Stimulated activated naive B cell treated with anti-CD40 and anti-IgM and Interleukin-4, amounts not matched to agents 10 μg/mL and 1 μg/mL and 100 μg/mL, for 72 hours (primary cell): ENCODE data around the gene SSTR5.
"Not testable (repeated sequence)": the region's sequence is repeated elsewhere in the genome, so short reads cannot be mapped to it uniquely, and the experiment has no call there.

ENCODE experiments used
- ATAC-seq, 2 donors: fragments of 150-1000 bp; cut with Tn5 transposase; replicated peaks; 2 replicates each; pipeline ENCODE4 v1.10.0; 2021; ENCODE audit warnings: moderate library complexity in 1 of 2
- DNase-seq: peaks from one replicate; pipeline ENCODE4 v3.0.0; 2021
- H3K27ac Mint-ChIP-seq: one replicate; pipeline ENCODE4 v1.8.0; 2022; ENCODE audit warnings: mild to moderate bottlenecking, mixed read lengths
- H3K27me3 Mint-ChIP-seq, 2 donors: one replicate each; pipeline ENCODE4 v1.8.0; 2022; ENCODE audit warnings: mixed read lengths in 2 of 2
- H3K36me3 Mint-ChIP-seq, 2 donors: one replicate each; pipeline ENCODE4 v1.8.0; 2022; ENCODE audit warnings: mixed read lengths in 2 of 2, mild to moderate bottlenecking in 1 of 2
- H3K4me1 Mint-ChIP-seq, 2 donors: one replicate each; pipeline ENCODE4 v1.8.0; 2022; ENCODE audit warnings: mixed read lengths in 2 of 2, mild to moderate bottlenecking in 1 of 2
- H3K4me3 Mint-ChIP-seq, 2 donors: one replicate each; pipeline ENCODE4 v1.8.0; 2022; ENCODE audit warnings: mild to moderate bottlenecking in 2 of 2, mixed read lengths in 2 of 2, moderate library complexity in 1 of 2
- H3K9me3 Mint-ChIP-seq, 2 donors: one replicate each; pipeline ENCODE4 v1.8.0; 2022; ENCODE audit warnings: mixed read lengths in 2 of 2, mild to moderate bottlenecking in 1 of 2

The SSTR5 gene

GRCh38 chr16:1072526-1073261, at the start of gene SSTR5:
TSS of gene SSTR5 (plus strand) at chr16:1072747. CDS start at chr16:1078869, 6,122 bp downstream.
- peaks cover 1 to 2% of the 10 kb centered on the region in 2 donors for H3K36me3 Mint-ChIP-seq
- peaks cover under 1 to 2% of the 10 kb centered on the region in 2 donors for H3K4me1 Mint-ChIP-seq
- H3K27me3 Mint-ChIP-seq = peaks cover 40 to 70% of the 10 kb centered on the region in 2 donors
- H3K27ac Mint-ChIP-seq = no peak within 1 kb of the TSS
- H3K9me3 Mint-ChIP-seq = peaks cover 0 to 1% of the 10 kb centered on the region in 2 donors
- no peak for ATAC-seq
- no peak within 1 kb of the TSS for H3K4me3 Mint-ChIP-seq
- DNase-seq = no peak

DNA sequence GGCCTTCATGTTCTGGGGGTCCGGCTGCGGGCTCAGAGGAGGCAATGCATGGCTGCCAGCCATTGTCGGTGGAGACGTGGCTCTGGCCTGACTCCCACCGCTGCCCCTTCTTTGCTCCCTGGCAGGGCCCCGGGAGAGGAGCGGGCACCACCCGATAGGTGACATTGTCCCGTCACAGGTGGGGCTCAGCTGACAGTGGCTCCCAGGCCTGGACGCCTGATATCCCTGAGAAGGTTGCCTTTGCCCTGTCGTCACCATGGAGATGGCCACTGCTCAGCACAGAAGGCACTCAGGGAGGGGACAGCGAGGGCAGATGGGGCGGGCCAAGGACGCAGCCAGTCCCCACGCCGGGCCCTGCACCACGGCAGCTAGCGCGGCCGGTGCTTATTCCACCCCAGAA, 48.4 kb upstream of the SSTR5 start:
- no peak for ATAC-seq
- Mint-ChIP-seq H3K4me3 (no peak overlapping the region), H3K36me3 (no peaks in the 10 kb centered on the region), H3K4me1 (no peaks in the 10 kb centered on the region), H3K27me3 (peaks cover 7 to 10% of the 10 kb centered on the region in 2 donors), H3K27ac (no peak overlapping the region), H3K9me3 (no peaks in the 10 kb centered on the region)
- DNase-seq = no peak

DNA sequence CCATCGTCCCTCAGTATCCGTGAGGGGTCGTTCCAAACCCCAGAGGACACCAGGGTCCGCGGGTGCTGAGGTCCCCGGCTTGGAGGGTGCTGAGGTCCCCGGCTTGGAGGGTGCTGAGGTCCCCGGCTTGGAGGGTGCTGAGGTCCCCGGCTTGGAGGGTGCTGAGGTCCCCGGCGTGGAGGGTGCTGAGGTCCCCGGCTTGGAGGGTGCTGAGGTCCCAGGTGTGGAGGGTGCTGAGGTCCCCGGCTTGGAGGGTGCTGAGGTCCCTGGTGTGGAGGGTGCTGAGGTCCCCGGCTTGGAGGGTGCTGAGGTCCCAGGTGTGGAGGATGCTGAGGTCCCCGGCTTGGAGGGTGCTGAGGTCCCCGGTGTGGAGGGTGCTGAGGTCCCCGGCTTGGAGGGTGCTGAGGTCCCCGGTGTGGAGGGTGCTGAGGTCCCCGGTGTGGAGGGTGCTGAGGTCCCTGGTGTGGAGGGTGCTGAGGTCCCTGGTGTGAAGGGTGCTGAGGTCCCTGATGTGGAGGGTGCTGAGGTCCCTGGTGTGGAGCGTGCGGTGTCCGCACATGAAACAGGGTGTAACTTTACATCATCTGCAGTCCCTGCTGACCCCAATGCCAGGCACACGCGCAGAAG, 47.3 kb upstream of the SSTR5 start:
- H3K4me1 Mint-ChIP-seq, ATAC-seq, H3K4me3 Mint-ChIP-seq, H3K36me3 Mint-ChIP-seq, DNase-seq, H3K27ac Mint-ChIP-seq, H3K9me3 Mint-ChIP-seq: not testable (repeated sequence)
- peaks cover 13 to 14% of the 10 kb centered on the region in 2 donors for H3K27me3 Mint-ChIP-seq

DNA sequence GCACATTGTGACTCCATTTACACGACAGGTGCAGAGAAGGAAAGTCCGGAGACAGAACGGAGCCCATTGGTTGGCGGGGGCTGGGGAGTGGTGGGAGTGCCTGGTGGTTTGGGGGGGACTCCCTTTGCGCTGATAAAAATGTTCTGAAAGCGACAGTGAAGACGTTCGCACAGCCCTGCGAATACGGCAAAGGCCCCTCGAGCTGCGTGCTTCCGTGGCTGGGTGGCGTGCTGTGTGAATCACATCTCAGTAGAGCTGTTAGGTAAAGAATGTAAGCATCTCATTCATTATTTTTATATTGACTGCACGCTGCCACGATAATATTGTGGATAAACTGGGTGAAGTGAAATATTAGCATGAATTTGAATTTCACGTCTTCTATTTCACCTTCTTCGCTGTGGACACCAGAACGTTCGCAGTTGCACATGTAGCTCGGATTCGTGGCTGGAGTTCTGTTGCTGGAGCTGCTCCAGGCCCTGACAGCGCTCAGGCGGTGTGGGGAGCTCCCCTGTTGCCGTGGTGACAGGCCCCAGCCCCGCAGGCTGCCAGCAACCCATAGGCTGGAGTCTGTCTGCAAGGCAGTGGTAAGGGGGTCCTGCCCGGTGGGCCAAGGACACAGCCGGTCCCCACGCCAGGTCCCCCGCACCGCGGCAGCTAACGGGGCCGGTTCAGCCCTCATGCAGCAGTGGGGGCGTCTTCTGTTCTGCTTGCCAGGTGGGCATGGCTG, 46.3 kb upstream of the SSTR5 start:
- Mint-ChIP-seq H3K27me3 (peaks cover 13 to 14% of the 10 kb centered on the region in 2 donors), H3K9me3 (no peaks in the 10 kb centered on the region), H3K36me3 (no peaks in the 10 kb centered on the region), H3K4me3 (no peak overlapping the region), H3K4me1 (peaks cover 0 to 2% of the 10 kb centered on the region in 2 donors), H3K27ac (peak overlapping the region; percentile 28)
- DNase-seq = no peak
- no peak for ATAC-seq

DNA sequence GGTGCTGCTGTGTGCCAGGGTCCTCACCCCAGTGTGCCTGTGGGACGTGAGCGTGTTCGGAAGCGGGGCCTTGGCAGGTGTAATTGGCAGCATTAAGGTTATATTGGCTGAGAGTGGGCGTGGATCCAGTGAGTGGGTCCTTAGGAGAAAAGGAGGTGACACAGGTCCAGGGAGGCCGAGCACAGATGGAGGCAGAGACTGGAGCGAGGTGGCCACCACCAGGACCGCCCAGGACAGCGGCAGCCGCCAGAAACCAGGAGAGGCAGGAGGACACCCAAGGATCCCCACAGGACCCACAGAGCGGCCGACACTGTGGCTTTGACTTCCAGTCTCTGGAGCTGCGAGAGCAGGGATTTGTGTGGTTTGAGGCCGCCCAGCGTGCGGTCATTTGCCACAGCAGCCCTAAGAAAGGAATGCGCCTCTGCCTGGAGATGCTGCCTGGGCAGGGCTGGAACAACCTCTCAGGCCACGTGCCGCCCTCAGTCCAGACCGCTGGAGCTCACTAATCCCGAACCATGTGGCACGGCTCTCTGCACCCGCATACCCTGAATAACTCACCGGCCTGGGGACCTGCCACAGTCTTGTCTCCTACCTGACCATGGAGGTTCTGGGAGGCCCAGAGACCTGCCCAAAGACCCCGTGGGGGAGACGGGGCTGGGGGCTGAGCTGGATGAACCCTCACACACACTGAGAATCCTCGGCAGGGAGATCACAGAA, 45.6 kb upstream of the SSTR5 start:
- ATAC-seq (no peak), DNase-seq (no peak)
- no peak overlapping the region for H3K4me3 Mint-ChIP-seq
- peaks cover 0 to 2% of the 10 kb centered on the region in 2 donors for H3K4me1 Mint-ChIP-seq
- peak overlapping the region; percentile 28 for H3K27ac Mint-ChIP-seq
- no peaks in the 10 kb centered on the region for H3K9me3 Mint-ChIP-seq
- no peaks in the 10 kb centered on the region for H3K36me3 Mint-ChIP-seq
- H3K27me3 Mint-ChIP-seq = peaks cover 13 to 14% of the 10 kb centered on the region in 2 donors

DNA sequence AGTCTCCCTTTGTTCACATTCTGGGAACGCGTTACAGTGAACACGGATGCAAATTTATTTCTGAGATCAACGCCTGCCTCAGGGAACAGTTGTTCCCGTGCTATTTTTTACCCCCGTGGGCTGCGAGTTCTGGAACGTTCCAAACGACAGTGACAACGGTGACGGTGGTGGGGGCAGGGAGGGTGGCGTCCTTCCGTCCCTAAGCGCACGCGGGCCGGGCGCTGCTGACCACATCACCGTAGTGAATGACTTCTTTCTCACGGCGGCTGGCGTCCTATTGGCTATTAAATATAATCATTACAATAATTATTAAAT, 45.1 kb upstream of the SSTR5 start:
- DNase-seq (no peak), ATAC-seq (no peak)
- Mint-ChIP-seq H3K4me1 (peaks cover 0 to 2% of the 10 kb centered on the region in 2 donors), H3K36me3 (no peaks in the 10 kb centered on the region), H3K27ac (no peak overlapping the region), H3K9me3 (no peaks in the 10 kb centered on the region), H3K27me3 (peaks cover 8 to 14% of the 10 kb centered on the region in 2 donors), H3K4me3 (no peak overlapping the region)

DNA sequence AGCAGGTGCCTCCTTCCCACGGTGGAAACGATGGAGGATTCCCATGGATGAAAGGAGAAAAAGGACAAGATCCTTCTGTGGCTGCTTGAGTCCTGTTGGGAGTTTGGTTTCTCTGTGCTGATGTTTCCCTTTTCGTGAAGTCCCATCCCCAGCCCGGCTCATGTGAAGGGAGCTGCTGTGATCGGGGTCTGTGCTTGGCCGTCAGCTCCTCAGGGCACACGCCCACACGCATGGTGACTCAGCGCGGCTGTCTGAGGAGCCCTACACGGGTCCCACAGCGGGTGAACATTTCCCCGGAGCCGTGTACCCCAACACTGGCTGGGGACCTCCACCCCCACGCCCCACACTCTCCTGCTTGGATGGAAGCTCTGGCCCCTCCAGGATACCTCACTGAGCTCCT, 44.5 kb upstream of the SSTR5 start:
- no peak overlapping the region for H3K4me3 Mint-ChIP-seq
- H3K36me3 Mint-ChIP-seq = no peaks in the 10 kb centered on the region
- H3K27me3 Mint-ChIP-seq = peaks cover 7 to 14% of the 10 kb centered on the region in 2 donors
- peaks cover 0 to 2% of the 10 kb centered on the region in 2 donors for H3K4me1 Mint-ChIP-seq
- H3K9me3 Mint-ChIP-seq = no peaks in the 10 kb centered on the region
- ATAC-seq = no peak
- no peak for DNase-seq
- no peak overlapping the region for H3K27ac Mint-ChIP-seq

DNA sequence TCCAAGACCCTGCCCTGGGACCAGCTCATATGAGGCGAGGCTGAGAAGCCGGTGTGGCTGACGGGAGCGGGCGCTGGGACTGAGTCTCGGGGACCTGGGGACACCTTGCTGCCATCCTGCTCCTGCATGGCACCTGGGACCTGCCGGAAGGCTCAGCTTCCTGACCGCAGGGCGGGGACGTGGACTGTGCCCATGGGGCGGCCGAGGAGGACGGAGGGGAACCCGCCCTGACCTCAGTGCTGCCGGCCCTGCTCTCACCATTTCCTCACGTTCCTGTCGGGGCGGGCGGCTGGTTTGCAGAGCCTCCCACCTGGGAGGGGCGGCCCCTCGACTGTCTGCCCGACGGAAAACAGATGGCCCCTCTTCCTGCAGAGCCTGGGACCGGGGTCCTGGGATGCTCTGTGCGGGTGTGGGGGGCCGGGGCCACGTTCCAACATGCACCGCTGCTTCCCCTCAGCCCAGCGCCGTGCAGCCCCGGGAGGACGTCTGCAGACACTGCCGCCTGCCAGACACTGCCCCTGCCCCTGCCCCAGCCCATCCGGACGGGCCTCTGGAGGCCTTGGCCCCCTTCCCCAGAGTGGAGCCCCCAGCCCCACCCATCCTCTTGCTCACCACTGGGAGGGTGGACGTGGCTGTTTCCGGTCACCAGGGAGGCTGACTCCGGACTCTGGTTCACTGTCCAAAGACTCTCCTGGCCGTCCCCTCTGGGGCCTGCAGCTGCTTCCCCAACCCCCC, 43.9 kb upstream of the SSTR5 start:
- H3K36me3 Mint-ChIP-seq = no peaks in the 10 kb centered on the region
- no peak for ATAC-seq
- peaks cover 0 to 2% of the 10 kb centered on the region in 2 donors for H3K4me1 Mint-ChIP-seq
- H3K9me3 Mint-ChIP-seq = no peaks in the 10 kb centered on the region
- H3K27me3 Mint-ChIP-seq = peaks cover 7 to 14% of the 10 kb centered on the region in 2 donors
- H3K27ac Mint-ChIP-seq = no peak overlapping the region
- no peak for DNase-seq
- H3K4me3 Mint-ChIP-seq = no peak overlapping the region

DNA sequence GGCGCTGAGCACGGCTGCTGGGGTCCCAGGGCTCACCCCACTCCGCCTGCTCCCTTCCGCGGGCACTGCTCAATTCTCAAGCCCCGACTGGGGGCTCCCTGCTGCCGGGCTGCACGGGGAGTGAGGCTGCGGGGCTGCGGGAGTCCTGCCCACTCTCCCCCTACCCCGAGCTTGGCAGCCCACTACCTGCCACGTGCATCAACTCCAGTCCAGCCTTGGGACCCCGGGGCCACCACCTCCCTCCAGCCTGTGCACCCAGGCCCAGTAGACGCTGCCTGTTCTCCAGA, 43.3 kb upstream of the SSTR5 start:
- Mint-ChIP-seq H3K27ac (no peak overlapping the region), H3K27me3 (peaks cover 7 to 14% of the 10 kb centered on the region in 2 donors), H3K4me3 (no peak overlapping the region), H3K36me3 (no peaks in the 10 kb centered on the region), H3K4me1 (peaks cover 0 to 2% of the 10 kb centered on the region in 2 donors), H3K9me3 (no peaks in the 10 kb centered on the region)
- DNase-seq (no peak), ATAC-seq (no peak)

DNA sequence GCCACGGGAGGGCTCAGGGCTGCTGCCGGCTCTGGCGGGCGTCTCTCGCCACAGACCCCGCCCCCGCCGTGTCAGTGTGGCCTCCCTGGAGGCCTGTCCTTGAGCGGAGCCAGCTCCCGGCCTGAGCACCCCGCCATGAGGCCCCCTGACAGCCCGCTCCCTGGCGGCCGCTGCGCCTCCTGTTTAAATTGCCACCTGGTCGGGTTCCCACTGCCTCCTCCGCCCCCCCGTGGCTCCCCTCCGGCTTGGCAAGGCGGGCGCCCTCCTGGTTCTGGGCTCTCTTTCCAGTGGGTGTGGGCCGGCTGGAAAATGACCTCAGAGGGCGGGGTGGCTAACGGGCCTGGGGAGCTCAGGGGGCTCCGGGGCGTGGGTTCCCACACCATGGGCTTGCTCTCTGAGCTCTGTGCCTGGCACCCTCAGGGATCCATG, 42.1 kb upstream of the SSTR5 start:
- Mint-ChIP-seq H3K36me3 (no peaks in the 10 kb centered on the region), H3K4me1 (peaks cover 0 to 2% of the 10 kb centered on the region in 2 donors), H3K27ac (no peak overlapping the region), H3K4me3 (no peak overlapping the region), H3K9me3 (no peaks in the 10 kb centered on the region), H3K27me3 (peaks cover 7 to 14% of the 10 kb centered on the region in 2 donors)
- ATAC-seq (no peak), DNase-seq (no peak)

GRCh38 chr16:1031666-1032065, 40.9 kb upstream of the SSTR5 start:
- Mint-ChIP-seq H3K27ac (no peak overlapping the region), H3K36me3 (no peaks in the 10 kb centered on the region), H3K4me1 (peaks cover 0 to 2% of the 10 kb centered on the region in 2 donors), H3K27me3 (peaks cover 7 to 12% of the 10 kb centered on the region in 2 donors), H3K4me3 (no peak overlapping the region), H3K9me3 (no peaks in the 10 kb centered on the region)
- no peak for DNase-seq
- no peak for ATAC-seq

- Mint-ChIP-seq H3K36me3 (no peaks in the 10 kb centered on the region), H3K9me3 (no peaks in the 10 kb centered on the region), H3K4me1 (peaks cover 0 to 2% of the 10 kb centered on the region in 2 donors), H3K27ac (no peak overlapping the region), H3K4me3 (no peak overlapping the region), H3K27me3 (peaks cover 7 to 9% of the 10 kb centered on the region in 2 donors)
- DNase-seq (no peak), ATAC-seq (no peak)
These were observed 39.9 kb upstream of the SSTR5 start for GRCh38 chr16:1032607-1033006.

- H3K9me3 Mint-ChIP-seq = no peaks in the 10 kb centered on the region
- no peak overlapping the region for H3K4me3 Mint-ChIP-seq
- H3K27me3 Mint-ChIP-seq = peaks cover 11 to 13% of the 10 kb centered on the region in 2 donors
- H3K27ac Mint-ChIP-seq = no peak overlapping the region
- peaks cover 0 to 2% of the 10 kb centered on the region in 2 donors for H3K4me1 Mint-ChIP-seq
- ATAC-seq = no peak
- H3K36me3 Mint-ChIP-seq = no peaks in the 10 kb centered on the region
- no peak for DNase-seq
These were observed 39.3 kb upstream of the SSTR5 start for GRCh38 chr16:1033128-1033679.
